ENCODE measurements around the gene FARS2. TPM values are rescaled to one million over a fixed set of nuclear protein-coding genes. Genes with fewer than 3 reads are reported as not detected.
"Not testable (repeated sequence)": the region's sequence is repeated elsewhere in the genome, so short reads cannot be mapped to it uniquely, and the experiment has no call there.

Gene FARS2
- total RNA-seq, 1 donor from 2014 or later = 7.3 TPM

DNA sequence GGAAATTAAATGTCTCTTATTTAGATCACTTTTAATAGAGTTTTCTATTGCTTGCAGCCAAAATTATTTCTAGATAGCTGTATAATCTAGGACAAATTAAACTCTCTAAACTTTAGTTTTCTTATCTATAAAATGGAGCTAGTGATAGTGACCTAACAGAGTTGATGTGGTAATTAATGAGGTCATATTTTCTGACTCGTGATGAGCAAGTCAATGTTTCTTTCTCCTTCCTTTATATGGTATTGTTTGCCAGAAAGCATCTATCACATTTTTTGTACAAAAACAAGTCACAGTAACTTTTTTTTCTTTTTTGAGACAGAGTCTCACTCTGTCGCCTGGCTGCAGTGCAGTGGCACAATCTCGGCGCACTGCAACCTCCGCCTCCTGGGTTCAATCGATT, 267.7 kb downstream of the FARS2 start:
- DNase-seq (ENCODE audit: low read depth) = no peak

DNA sequence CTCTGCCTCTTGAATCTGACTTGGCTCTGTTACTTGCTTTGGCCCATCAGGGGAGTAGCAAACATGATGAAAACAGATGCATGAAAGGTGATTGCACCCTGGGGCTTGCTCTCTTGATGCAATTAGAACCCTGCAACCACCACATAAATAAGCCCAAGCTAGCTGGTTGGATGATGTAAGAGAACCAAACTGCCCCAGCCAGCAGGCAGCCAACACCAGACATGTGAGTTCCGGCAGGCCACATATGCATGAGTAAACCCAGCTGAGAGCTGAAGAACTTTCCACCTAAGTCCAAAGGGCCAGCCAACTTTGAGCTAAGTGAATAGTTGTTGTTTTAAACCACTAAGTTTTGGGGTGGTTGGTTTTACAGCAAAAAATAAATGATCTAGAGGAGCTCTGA, 268.4 kb downstream of the FARS2 start:
- peak; percentile 2 for DNase-seq (ENCODE audit: low read depth)

DNA sequence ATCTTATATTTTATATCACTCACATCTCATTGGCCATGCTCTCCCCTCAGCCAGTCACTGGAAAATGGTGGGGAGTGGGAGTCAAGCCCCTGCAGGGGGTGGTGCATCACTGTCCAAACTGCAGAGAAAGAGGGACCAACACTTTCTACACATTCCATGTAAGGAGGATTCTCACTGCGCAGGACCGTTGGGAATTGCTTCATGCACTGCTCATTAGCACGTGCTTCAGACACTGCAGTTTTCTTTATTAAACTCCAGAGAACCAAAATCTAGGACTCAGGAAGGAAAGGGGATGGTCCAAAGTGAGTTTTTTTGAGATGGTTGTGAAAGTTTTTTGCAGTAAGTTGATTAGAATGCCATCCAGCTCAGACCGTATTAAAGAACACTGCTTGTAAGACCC, 269.8 kb downstream of the FARS2 start:
- DNase-seq (ENCODE audit: low read depth) = no peak

DNA sequence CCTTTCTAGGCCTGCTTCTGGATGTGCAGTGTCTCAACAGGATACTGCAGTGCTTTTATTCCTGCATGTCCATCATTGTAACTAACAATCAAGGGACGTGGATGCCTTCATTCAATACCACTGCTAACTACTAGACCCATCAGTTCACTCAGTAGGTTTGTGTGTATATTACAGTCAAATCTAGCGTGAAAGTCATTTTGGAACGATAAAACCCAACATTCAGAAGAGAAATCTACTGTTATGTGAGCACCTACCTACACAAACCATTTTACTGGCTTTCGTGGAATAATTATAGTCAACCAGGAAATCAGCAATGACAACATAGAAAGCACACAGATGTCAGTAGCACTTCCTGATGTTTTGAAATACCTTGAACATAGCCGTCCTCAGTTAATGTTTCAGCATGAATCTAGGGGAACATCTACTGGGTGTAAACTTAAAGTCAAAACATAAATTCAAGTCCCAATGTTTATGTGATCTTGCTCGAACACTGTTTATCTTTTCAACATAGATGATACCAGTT, 270.6 kb downstream of the FARS2 start:
- no peak for DNase-seq (ENCODE audit: low read depth)

DNA sequence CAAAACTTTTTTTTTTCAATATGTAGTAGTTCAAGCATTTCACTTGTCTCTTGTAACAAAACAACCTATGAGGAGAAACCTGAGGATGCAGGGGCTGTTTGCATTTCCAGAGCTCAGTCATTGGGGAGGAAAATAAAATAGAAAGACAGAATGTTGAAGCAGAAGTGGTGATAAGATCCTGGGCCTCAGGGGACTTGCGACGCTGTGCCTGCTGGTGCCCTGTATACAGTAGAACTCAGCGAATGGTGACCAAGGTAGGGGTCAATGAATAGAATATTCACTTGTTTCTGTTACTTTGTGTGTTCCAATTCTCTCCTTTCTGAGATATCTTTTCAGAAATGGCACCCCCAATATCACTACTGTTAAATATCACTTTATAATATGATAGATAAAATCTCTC, 271.6 kb downstream of the FARS2 start:
- DNase-seq (ENCODE audit: low read depth) = no peak

DNA sequence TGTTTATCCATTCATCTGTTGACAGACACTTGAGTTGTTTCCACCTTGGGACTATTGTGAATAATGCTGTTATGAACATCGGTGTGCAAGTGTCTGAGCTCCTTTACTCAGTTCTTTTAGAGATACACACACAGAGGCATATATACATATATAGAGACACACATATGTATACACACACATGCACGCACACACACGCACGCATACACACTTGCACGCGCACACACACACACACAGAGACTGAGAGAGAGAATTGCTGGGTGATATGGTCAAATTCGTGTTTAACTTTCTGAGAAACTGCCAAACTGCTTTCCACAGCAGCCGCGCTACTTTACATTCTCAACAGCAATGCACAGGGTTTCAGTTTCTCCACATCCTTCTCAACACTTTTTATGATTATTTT, 273.3 kb downstream of the FARS2 start:
- no peak for DNase-seq (ENCODE audit: low read depth)

DNA sequence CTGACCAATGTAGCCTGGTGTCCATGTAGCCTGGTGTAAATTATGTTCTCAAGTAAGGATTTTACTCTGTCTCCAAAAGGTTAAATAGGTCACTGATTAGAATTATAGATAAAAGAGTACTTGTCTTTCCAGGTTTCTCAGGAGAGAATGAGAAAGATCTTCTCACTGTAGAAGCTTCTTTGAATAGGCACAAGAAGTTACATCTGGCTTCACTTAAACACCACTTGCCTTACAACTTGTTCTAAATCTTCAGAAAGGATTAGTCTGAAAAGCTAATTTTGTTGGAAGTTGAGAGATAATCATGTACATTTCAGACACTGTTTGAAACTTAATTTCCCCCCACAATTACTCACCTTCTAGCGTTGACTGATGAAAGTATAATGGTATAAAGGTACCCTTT, 275.3 kb downstream of the FARS2 start:
- DNase-seq (ENCODE audit: low read depth) = no peak

DNA sequence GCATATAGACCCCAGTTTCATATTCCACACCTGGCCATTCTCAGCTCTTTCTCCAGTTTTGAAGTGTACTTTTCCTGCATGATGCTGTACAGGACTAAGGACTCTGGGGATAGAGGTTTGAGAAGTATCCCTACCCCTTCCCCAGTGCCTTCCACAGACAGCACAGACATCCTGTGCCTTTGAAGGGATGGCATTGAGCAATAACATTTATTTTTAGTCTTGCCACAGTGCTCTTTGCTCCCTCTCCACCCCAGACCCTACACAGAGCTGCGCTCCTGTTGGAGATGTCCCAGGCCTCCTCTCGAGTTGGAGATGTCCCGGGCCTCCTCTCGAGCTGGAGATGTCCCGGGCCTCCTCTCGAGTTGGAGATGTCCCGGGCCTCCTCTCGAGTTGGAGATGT, 275.8 kb downstream of the FARS2 start:
- no peak for DNase-seq (ENCODE audit: low read depth)

DNA sequence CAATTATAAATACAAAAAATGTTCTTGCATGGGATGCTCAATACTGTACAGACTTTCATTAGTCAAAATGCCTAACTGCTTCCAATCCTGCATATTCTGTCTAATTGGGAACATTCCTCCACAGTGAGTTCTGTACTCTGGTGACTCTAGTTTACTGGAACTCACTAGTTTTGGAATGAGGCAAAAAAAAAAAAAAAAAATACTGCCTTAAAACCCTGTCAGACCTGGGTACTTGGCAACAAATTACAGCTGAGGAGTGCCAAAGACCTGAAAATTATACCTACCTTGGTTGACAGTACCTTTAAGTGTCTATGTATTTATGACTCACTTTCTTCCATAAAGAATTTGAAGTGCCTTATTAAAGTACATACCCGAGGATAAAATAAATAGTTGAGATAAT, 276.7 kb downstream of the FARS2 start:
- DNase-seq (ENCODE audit: low read depth) = no peak

DNA sequence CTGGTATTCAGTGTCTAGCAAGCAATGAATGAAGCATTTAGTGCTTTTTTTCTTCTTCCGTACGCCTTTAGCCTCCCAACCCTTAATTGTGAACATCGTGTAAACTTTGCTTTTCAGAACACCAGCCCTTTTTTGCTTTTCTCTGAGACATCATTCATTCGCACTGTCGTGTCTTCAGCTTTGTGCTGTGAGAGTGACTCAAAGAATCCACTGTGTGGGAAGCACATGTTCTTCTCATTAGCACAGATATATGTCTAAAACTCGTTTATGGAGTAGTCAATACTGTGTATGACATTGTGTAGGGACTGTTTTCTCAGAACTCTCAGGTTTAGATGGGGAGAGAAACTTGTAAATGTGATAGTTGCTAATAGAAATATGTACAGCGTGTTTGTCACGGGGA, 279.1 kb downstream of the FARS2 start:
- DNase-seq (ENCODE audit: low read depth) = no peak

DNA sequence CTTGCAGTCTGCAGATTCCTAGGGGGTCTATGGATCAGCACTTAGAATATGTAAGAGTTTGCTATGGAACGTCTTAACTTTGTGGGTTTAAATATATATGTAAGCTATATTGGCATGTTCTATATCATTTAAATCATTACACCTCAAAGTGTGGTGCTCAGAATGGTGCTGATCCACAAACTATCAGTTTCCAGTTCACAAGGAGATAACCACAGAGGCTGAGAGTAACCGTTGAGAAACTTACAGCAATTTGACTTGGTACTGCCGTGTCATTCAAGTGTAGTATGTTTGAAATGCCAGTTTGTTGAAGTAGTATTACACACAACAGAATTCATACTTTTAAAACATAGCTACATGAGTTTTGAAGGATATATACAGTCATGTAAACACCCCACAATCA, 279.7 kb downstream of the FARS2 start:
- no peak for DNase-seq (ENCODE audit: low read depth)

DNA sequence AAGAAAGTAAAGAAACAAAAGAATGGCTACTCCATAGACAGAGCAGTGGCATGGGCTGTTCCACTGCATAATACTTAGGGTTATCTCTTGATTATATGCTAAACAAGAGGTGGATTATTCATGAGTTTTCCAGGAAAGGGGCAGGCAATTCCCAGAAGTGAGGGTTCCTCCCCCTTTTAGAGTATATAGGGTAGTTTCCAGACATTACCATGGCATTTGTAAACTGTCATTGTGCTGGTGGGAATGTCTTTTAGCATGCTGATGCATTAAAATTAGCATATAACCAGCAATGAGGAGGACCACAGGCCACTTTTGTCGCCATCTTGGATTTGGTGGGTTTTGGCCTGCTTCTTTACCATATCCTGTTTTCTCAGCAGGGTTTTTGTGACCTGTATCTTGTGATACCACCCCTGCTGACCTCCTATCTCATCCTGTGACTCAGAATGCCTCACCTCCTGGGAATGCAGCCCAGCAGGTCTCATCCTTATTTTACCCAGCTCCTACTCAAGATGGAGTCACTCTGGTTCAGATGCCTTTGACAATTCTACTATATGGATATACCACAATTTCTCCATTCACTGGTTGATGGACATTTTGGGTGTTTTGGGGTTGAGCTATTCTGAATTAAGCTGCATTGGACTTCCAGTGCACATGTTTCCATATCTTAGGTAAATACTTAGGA, 280.6 kb downstream of the FARS2 start:
- DNase-seq (ENCODE audit: low read depth) = no peak

DNA sequence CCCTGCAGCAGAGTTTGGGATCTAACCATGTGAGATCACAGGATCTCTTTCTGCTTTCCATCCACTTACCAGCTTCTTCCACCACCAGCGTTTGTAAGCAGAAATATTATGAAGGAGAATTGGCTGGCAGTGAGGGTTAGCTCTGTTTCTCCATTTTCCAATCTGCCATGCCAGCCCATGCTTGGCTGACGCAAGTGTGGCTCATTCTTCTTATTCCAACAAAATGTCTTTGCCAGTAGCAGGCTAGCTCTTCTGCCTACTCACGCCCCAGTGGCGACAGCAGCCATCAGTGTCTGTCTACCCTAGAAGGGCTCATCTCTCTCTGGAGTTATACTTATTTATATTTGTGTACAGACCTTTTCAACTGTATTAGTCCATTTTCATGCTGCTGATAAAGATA, 286.2 kb downstream of the FARS2 start:
- DNase-seq (ENCODE audit: low read depth) = no peak

DNA sequence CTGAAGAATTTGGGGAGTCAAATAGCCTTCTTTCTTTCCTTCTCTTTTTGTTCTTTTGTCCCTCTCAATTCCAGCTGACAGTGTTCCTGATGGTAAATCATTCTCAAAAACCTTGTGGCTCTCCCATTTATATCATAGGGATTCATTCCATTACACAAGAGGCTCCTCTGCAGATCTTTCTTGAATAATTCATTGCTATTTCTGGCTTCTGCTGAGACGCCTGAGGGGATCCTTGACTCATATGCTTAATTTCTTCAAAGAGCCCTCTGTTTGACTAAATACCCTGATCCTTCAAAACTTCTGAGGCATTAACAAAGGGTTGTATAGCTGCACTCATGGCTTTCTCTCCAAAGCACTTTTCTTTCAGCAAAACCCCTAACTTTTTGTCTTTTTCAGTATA, 289.3 kb downstream of the FARS2 start:
- no peak for DNase-seq (ENCODE audit: low read depth)

DNA sequence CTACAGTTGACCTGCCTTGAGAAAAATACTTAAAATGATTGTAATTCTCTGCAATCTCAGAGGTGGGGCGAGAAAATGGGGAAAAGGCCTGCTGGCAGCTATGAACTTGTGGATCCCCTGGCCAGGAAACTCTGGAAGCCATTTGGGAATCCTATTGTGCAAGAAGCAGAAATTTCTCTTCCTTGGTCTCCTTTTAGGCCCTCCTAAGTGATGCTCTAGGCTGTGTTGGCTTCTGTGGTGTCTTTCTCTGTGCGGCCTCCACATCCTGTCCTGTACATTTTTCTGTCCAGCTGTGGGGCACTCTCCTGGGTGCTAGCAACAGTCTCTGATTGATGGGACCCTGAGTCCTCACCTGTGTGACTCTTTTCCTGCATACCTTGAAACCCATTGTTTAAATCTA, 290.9 kb downstream of the FARS2 start:
- DNase-seq (ENCODE audit: low read depth) = no peak

DNA sequence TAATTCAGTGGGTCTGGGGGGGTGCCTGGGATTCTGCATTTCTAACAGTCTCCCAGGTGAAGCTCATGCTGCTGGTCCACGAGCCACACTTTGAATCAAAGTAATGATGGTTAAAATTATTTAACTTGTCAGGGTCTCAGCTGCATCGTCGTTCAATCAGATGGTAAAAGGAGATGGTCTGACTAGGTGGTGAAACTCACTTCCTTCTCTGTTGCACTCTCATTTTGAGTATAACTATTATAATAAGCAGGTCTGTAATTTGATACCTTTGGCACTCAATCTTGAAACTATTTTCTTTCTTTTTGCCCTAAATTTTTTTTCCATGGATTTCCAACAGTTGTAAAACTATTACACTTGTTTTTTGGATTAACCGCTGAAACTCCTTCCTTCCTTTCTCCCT, 292.5 kb downstream of the FARS2 start:
- DNase-seq (ENCODE audit: low read depth) = no peak

DNA sequence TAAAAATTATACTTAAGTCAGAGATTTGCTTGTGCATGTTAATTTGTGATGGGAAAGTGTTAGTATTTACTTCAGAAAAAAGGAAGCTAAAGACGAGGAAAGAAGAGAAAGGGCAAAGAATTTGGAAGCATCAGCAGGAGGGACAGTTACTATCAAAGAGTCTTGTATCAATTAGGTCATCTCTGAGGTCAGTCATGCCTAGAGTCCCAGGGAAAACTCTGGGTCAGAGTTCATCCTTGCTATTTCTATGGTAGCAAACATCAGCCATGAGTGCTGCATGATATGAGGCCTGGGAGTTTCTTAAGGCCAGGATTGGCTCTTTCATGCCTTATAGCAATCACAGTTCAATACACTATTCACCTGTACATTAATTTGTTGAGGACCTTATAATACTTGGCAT, 292.9 kb downstream of the FARS2 start:
- DNase-seq (ENCODE audit: low read depth) = no peak

DNA sequence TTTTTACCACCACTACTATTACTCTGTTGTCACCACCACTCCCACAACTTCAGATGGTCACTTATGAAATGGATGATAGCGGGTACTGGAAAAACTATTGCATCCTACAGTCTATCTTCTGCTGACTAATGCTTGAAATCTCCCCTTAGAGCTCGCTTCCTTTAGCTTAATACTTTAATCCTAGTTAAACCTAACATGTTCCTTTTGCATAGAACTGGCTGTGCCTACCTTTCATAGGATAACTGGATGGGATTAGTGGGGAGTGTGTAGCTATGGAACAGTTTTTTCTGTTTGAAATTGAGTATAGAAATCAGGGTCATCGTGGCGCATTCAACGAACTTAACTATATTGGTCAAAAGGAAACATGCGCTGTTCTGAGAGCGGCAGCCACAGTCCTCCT, 294.7 kb downstream of the FARS2 start:
- DNase-seq (ENCODE audit: low read depth) = no peak

DNA sequence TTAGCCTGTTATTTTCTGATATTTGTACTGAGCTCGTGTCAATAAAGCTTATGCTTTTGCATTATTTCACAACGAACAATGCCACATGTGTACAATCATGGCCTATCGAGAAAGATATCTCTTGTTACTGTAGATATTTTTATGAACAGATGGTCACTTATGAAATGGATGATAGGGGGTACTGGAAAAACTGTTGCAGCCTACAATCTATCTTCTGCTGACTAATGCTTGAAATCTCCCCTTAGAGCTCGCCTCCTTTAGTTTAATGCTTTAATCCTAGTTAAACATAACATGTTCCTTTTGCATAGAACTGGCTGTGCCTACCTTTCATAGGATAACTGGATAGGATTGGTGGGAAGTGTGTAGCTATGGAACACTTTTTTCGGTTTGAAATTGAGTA, 296.2 kb downstream of the FARS2 start:
- no peak for DNase-seq (ENCODE audit: low read depth)

DNA sequence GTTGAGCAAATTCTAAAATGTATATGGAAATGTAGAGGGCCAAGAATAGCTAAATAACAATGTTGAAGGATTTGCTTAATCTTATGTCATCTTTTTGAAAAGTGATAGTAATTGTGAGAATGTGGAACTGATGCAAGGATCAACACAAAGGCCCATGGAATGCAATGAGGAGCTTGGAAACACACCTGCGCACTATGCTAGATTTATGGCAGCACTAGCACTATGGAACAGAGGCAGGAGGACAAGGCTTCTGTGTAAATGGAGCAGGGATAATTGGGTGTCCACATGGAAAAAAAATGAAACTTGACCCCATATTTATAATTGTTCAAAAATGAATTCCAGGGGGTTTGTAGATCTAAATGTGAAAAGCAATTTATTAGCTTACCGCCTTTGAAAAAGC, 298.3 kb downstream of the FARS2 start:
- DNase-seq (ENCODE audit: low read depth) = no peak

DNA sequence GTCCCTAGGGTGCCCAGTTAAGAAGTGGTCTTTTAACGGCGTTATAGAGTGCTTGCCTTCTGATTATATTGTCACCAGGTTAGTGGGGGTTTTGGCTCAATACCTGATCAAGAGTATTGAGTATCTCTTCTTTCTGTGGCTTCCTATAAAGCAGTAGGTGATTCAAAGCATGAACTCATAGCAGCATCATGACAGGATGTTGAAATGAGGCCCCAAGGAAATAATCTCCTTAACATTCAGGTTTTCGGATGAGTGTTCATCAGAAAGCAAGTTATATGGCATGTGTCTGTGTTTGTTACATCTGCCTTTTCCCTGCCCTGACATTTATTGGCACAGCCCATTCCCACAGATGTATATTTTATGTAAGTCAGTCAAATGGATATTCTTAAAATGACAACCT, 301.0 kb downstream of the FARS2 start:
- DNase-seq (ENCODE audit: low read depth) = no peak

DNA sequence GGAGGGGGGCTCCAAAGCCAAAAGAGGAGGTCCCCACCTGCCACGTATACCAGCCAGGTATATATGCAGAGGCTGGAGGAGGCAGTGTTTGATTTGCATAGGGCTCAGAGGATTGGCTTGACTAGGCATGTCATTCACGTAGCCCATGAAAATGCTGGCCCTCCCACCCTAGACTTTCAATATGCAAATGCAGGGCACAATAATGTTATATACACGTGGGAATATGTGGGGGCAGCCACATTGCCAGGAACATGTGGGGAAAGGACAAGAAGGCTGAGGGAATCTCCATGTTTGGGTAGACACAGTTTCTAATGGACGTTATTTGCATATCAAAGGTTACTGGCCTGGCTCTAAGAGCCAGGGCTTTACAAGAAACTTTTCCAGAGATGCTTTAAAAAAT, 301.8 kb downstream of the FARS2 start:
- DNase-seq (ENCODE audit: low read depth) = no peak

DNA sequence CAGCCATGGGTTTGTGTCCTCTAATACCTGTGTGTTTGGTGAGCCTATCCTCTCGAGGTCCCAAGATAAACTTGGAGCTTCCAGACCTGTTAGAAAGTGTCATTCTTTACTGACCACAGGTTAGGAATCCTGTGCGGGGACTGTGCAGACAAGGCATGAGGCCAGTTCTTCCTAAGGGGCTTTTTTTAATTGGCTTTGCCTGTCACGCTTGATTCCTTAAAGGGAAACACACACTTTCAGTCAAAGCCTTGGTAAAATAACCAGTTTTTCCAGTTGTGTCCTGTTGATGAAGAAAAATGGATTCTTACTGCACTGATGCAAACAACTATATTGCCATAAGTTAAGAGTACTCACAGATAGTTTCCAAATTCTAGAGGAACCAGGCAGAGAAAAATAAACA, 303.4 kb downstream of the FARS2 start:
- DNase-seq (ENCODE audit: low read depth) = not testable (repeated sequence)

DNA sequence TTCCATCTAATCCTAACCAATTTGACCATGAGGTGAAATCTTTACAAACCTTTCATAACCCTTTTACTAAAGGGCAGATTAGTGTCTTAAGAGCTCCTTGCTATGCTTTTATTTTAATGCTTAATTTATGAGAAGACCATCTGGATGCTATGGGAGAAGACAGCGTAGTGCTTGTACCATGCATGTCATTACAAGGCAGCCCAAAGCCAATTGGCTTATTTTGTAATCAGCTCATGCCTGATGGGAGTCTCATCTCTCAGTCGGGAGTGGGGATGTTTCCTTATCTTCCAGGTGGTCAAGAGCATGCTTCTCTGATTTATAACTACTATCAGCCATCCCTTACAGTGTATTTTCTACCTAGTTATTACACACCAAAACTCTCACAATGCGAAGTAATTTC, 304.7 kb downstream of the FARS2 start:
- DNase-seq (ENCODE audit: low read depth) = no peak

All from myocyte (in vitro differentiated cells).